Osteocyte (in vitro differentiated cells): ENCODE measurements around the gene KLHL17. TPM values are rescaled to one million over a fixed set of nuclear protein-coding genes. Genes with fewer than 3 reads are reported as not detected.

Experiments used
- DNase-seq: peaks from one replicate; pipeline ENCODE4 v3.0.0; 2021; ENCODE audit warnings: mixed read lengths; ENCODE audit not compliant: unreplicated experiment; ENCODE audit errors: extremely low spot score
- H3K27ac Mint-ChIP-seq: one replicate; pipeline ENCODE4 v1.8.0; 2021; ENCODE audit warnings: mild to moderate bottlenecking, mixed read lengths; ENCODE audit not compliant: unreplicated experiment
- H3K27me3 Mint-ChIP-seq: one replicate; pipeline ENCODE4 v1.8.0; 2021; ENCODE audit warnings: mixed read lengths; ENCODE audit not compliant: unreplicated experiment
- H3K36me3 Mint-ChIP-seq: one replicate; pipeline ENCODE4 v1.8.0; 2021; ENCODE audit warnings: mixed read lengths; ENCODE audit not compliant: unreplicated experiment
- H3K4me1 Mint-ChIP-seq: one replicate; pipeline ENCODE4 v1.8.0; 2021; ENCODE audit warnings: mixed read lengths; ENCODE audit not compliant: unreplicated experiment
- H3K4me3 Mint-ChIP-seq: one replicate; pipeline ENCODE4 v1.8.0; 2021; ENCODE audit warnings: mild to moderate bottlenecking, moderate library complexity, mixed read lengths; ENCODE audit not compliant: unreplicated experiment
- H3K9me3 Mint-ChIP-seq: one replicate; pipeline ENCODE4 v1.8.0; 2021; ENCODE audit warnings: mixed read lengths; ENCODE audit not compliant: unreplicated experiment
- total RNA-seq: library from RNA; stranded (reverse); gene quantifications from 2 replicates; pipeline ENCODE4 v1.2.1, GENCODE V29; 2021
- TF ChIP-seq, protein P1 (sequence below): fragments of 200-600 bp; sonication (generic); IDR thresholded peaks from 2 replicates; pipeline ENCODE4 v1.5.0; 2021; ENCODE audit warnings: antibody characterized with exemption, mild to moderate bottlenecking, moderate library complexity

The KLHL17 gene
- total RNA-seq, 1 donor from 2014 or later, result 31.7 TPM

DNA sequence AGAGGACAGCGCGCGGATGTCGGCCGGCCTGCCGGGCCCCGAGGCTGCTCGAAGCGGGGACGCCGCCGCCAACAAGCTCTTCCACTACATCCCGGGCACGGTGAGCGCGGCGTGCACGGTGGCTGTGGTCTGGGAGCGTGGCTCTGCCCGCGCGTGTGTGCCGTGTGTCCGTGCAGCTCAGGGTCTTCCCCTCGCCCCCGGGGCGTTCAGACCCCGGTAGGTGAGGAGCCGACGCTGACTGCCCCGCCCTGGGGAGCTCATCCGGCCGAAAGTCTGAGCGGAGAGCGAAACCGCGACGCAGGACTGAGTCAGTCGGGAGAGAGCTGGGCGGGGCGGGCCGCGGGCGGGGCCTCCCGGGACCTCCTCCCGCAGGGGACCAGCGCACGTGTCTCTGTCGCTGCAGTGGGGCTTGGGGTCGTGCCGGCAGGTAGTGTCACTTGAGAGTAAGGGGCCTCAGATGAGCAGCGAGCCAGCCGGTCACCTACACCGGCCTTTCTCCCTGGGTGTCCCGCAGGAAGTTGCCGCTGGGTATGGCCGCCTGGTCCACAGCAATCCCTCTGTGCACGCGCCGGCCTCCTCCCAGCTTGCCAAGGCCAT, 6.4 kb downstream of the KLHL17 start:
- no peak for DNase-seq
- H3K4me1 Mint-ChIP-seq, result no peaks in the 10 kb centered on the region
- H3K27ac Mint-ChIP-seq, result no peak overlapping the region
- H3K36me3 Mint-ChIP-seq, result peaks cover 2% of the 10 kb centered on the region
- peak overlapping the region; percentile 75 for H3K4me3 Mint-ChIP-seq
- H3K9me3 Mint-ChIP-seq, result no peaks in the 10 kb centered on the region
- no peaks in the 10 kb centered on the region for H3K27me3 Mint-ChIP-seq
- TF ChIP-seq, protein P1, sequence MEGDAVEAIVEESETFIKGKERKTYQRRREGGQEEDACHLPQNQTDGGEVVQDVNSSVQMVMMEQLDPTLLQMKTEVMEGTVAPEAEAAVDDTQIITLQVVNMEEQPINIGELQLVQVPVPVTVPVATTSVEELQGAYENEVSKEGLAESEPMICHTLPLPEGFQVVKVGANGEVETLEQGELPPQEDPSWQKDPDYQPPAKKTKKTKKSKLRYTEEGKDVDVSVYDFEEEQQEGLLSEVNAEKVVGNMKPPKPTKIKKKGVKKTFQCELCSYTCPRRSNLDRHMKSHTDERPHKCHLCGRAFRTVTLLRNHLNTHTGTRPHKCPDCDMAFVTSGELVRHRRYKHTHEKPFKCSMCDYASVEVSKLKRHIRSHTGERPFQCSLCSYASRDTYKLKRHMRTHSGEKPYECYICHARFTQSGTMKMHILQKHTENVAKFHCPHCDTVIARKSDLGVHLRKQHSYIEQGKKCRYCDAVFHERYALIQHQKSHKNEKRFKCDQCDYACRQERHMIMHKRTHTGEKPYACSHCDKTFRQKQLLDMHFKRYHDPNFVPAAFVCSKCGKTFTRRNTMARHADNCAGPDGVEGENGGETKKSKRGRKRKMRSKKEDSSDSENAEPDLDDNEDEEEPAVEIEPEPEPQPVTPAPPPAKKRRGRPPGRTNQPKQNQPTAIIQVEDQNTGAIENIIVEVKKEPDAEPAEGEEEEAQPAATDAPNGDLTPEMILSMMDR, result no peak

DNA sequence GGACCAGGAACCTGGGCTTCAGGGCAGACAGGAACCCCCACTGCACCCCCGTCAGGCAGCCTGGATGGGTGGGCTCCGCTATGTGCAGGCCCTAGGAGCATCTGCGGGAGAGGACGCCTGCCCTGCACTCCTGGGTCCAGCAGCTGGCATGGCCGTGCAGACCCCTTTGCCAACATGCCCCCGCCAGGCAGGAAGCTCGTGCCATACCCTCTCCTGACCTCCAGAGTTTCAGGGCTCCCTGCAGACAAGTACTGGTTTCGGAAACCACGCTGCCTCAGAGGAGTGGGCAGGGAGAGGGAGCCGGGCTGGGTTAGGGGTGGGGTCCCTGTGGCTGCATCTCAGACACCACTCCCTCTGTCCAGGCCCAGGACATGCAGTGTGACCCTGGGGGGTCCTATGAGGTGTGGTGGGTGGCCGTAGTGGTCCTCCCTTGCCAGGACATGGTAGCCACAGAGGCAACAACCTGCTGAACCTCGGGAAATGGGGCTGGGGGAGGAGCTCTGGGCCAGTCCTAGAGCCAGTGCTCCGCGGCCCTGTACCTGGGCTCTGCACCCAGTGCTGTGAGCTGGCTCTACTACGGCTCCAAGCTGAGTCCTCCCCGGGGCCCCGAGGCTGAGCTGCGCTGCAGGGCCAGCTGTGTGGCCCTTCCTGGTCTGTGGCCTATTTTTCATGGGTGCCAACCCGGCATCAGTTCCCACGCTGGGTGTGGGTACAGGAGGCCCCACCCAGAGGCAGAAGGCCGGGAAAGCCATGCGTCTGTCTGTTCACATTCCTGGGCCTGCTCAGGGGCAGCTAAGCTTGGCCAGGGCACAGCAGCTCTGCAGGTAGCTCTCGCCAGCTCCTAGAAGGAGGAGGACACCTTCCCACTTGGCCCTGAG, 7.3 kb downstream of the KLHL17 start:
- TF ChIP-seq, protein P1, result no peak
- no peak for DNase-seq
- no peaks in the 10 kb centered on the region for H3K9me3 Mint-ChIP-seq
- no peaks in the 10 kb centered on the region for H3K27me3 Mint-ChIP-seq
- H3K4me3 Mint-ChIP-seq, result no peak overlapping the region
- H3K4me1 Mint-ChIP-seq, result no peaks in the 10 kb centered on the region
- H3K27ac Mint-ChIP-seq, result no peak overlapping the region
- H3K36me3 Mint-ChIP-seq, result peaks cover 2% of the 10 kb centered on the region

DNA sequence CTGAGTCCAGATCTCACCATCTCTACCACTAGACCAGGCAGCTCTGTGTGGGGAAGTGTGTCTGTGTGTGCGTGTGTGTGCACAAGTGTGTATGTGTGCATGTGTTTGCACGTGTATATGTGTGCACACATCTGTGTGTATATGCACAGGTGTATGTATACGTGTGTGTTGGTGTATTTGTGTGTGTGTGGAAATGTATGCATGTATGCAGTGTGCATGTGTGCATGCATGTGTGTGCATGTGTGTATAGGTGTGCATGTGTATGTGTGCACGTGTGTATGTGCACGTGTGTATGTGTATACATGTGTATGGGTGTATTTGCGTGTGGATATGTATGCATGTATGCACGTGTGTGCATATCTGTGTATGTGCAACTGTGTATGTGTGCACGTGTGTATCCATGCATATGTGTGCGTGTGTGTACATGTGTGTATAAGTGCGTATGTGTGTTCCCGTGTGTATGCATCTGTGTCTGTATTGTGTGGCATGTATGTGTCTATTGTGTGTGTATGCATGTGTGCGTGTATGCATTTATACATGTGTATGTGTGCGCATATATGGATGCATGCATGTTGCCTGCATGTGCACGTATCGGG, 9.0 kb downstream of the KLHL17 start:
- no peaks in the 10 kb centered on the region for H3K27me3 Mint-ChIP-seq
- TF ChIP-seq, protein P1, result no peak
- H3K4me3 Mint-ChIP-seq, result no peak overlapping the region
- no peak overlapping the region for H3K27ac Mint-ChIP-seq
- no peaks in the 10 kb centered on the region for H3K4me1 Mint-ChIP-seq
- H3K9me3 Mint-ChIP-seq, result no peaks in the 10 kb centered on the region
- DNase-seq, result no peak
- no peaks in the 10 kb centered on the region for H3K36me3 Mint-ChIP-seq

DNA sequence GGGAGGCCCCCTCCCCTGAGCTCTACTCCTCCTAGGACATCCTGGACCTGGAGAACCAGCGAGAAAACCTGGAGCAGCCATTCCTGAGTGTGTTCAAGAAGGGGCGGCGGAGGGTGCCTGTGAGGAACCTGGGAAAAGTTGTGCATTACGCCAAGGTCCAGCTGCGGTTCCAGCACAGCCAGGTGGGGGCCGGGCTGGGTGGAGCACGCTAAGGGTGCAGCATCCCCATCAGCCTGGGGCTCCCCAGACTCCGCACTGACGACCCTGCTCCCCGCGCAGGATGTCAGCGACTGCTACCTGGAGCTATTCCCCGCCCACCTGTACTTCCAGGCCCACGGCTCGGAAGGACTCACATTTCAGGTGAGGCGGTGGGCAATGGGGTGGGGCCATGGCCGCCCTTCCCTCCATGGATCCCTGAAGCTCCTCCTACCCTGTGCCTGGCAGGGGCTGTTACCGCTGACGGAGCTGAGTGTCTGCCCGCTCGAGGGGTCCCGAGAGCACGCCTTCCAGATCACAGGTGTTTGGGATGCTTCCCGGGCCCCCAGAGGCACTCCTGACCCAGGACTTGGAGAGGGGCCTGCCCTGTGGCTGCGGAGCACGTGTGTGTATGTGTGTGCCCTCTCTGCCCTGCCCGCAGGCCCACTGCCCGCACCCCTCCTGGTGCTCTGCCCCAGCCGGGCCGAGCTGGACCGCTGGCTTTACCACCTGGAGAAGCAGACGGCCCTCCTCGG, 10.0 kb downstream of the KLHL17 start:
- Mint-ChIP-seq H3K4me1 (no peaks in the 10 kb centered on the region), H3K4me3 (no peak overlapping the region), H3K27ac (no peak overlapping the region), H3K36me3 (no peaks in the 10 kb centered on the region), H3K9me3 (no peaks in the 10 kb centered on the region), H3K27me3 (no peaks in the 10 kb centered on the region)
- TF ChIP-seq, protein P1, result no peak
- no peak for DNase-seq
